GM12892 (cell line): ENCODE measurements around the gene NRXN2.

Source experiments
- POLR2A ChIP-seq: IDR thresholded peaks from 2 replicates; pipeline ENCODE4 v1.6.1; 2011; ENCODE audit warnings: low read depth, low read length, control low read depth
- POLR2AphosphoS5 ChIP-seq: IDR thresholded peaks from 2 replicates; pipeline ENCODE4 v1.6.1; 2011; ENCODE audit warnings: low read depth, low read length, control low read depth
- TAF1 ChIP-seq: IDR thresholded peaks from 2 replicates; pipeline ENCODE4 v1.6.1; 2011; ENCODE audit warnings: low read depth, mild to moderate bottlenecking, control low read depth, low read length, borderline replicate concordance

- TF ChIP-seq POLR2A (no peak), TAF1 (no peak), POLR2AphosphoS5 (no peak)
Measured at GRCh38 chr11:64588701-64589100, 134.3 kb downstream of the NRXN2 start.
